HepG2 (cell line): Measurements from ENCODE around the gene BTN1A1. TPM values are rescaled to one million over a fixed set of nuclear protein-coding genes. Genes with fewer than 3 reads are reported as not detected.
A peak's percentile ranks its signal among the peaks of the same experiment; 100 is the strongest.

ENCODE experiments used
- AFF4 ChIP-seq: sonication (generic); formaldehyde crosslinking; IDR thresholded peaks from 2 replicates; pipeline ENCODE4 v1.4.0; 2020; ENCODE audit warnings: missing genetic modification reagents
- FLYWCH1 ChIP-seq: sonication (generic); formaldehyde crosslinking; IDR thresholded peaks from 2 replicates; pipeline ENCODE4 v1.8.1; 2023; ENCODE audit warnings: mild to moderate bottlenecking, missing genetic modification reagents
- NFKBIZ ChIP-seq: IDR thresholded peaks from 2 replicates; pipeline ENCODE4 v1.6.1; 2018; ENCODE audit warnings: missing genetic modification reagents, missing compliant biosample characterization
- POLR2A ChIP-seq, 2 experiments: IDR thresholded peaks; 2 replicates each; pipeline ENCODE4 v1.6.1; 2011; ENCODE audit warnings: low read depth in 2 of 2, low read length in 2 of 2, mild to moderate bottlenecking in 1 of 2, moderate library complexity in 1 of 2; ENCODE audit not compliant: insufficient read depth in 1 of 2
- SATB2 ChIP-seq: sonication (generic); formaldehyde crosslinking; IDR thresholded peaks from 2 replicates; pipeline ENCODE4 v1.5.0; 2020; ENCODE audit warnings: missing genetic modification reagents
- TCF12 ChIP-seq, 2 experiments: fragments of 450-650 bp in 1 of 2; sonication (generic) in 1 of 2; formaldehyde crosslinking in 1 of 2; IDR thresholded peaks; 2 replicates each; pipeline versions ENCODE4 v1.6.1 to v1.8.0; 2017 to 2022; ENCODE audit warnings: antibody characterized with exemption in 1 of 2, mild to moderate bottlenecking in 1 of 2, missing genetic modification reagents in 1 of 2, moderate library complexity in 1 of 2
- TEAD3 ChIP-seq: optimal IDR thresholded peaks from 2 replicates; pipeline ENCODE3; 2016; ENCODE audit warnings: borderline replicate concordance
- TFE3 ChIP-seq: IDR thresholded peaks from 2 replicates; pipeline ENCODE4 v1.6.1; 2016
- UBTF ChIP-seq: sonication (generic); formaldehyde crosslinking; IDR thresholded peaks from 2 replicates; pipeline ENCODE4 v1.4.0; 2020; ENCODE audit warnings: mild to moderate bottlenecking, missing genetic modification reagents
- ZBTB33 ChIP-seq: sonication (generic); formaldehyde crosslinking; IDR thresholded peaks from 2 replicates; pipeline ENCODE4 v1.4.0; 2020; ENCODE audit warnings: missing genetic modification reagents
- ZEB1 ChIP-seq: IDR thresholded peaks from 2 replicates; pipeline ENCODE4 v1.6.1; 2012; ENCODE audit warnings: mild to moderate bottlenecking, low read depth, inconsistent platforms; ENCODE audit not compliant: insufficient replicate concordance
- ZFAT ChIP-seq: sonication (generic); formaldehyde crosslinking; conservative IDR thresholded peaks from 2 replicates; pipeline ENCODE4 v1.8.1; 2023; ENCODE audit warnings: missing genetic modification reagents, inconsistent platforms
- ZMYM4 ChIP-seq: sonication (generic); formaldehyde crosslinking; IDR thresholded peaks from 2 replicates; pipeline ENCODE4 v1.8.1; 2023; ENCODE audit warnings: mild to moderate bottlenecking, missing genetic modification reagents
- ZNF574 ChIP-seq: sonication (generic); formaldehyde crosslinking; IDR thresholded peaks from 2 replicates; pipeline ENCODE4 v1.4.0; 2020; ENCODE audit warnings: missing genetic modification reagents
- ZNF724P ChIP-seq: sonication (generic); formaldehyde crosslinking; IDR thresholded peaks from 2 replicates; pipeline ENCODE4 v1.8.0; 2022; ENCODE audit warnings: missing genetic modification reagents, borderline replicate concordance
- polyA plus RNA-seq, 8 experiments: library from polyadenylated mRNA; depleted of rRNA in 3 of 8; stranded (reverse) in 7 of 8; unstranded in 1 of 8; fragments of >200 nt; fragmentation: Illumina TruSeq in 4 of 8; extraction: Trizol in 4 of 8; gene quantifications; 2 replicates each; pipeline versions ENCODE4 v1.2.1 to v1.2.3, GENCODE V29; 2011 to 2016; ENCODE audit warnings: low read depth in 4 of 8, missing spikeins in 1 of 8, mixed read lengths in 1 of 8; ENCODE audit not compliant: insufficient read depth in 1 of 8
- total RNA-seq, 5 experiments: library from RNA; depleted of rRNA; stranded (reverse); fragments of >200 nt; fragmentation: Illumina TruSeq; extraction: Trizol; gene quantifications; 2 replicates each; pipeline ENCODE4 v1.2.3, GENCODE V29; 2016; ENCODE audit warnings: low read depth in 1 of 5

Gene BTN1A1
- total and polyA plus RNA-seq, 2 of the 13 experiments (the other 11 are each of a cell fraction or from before 2014, with no cell fraction given): 0.04 TPM; not detected in 1

- TF ChIP-seq ZFAT (CRISPR knock-in tag): no peak
- TF ChIP-seq ZBTB33 (CRISPR knock-in tag): peak; percentile 31; the same call in 1 of the 2 replicates
- TF ChIP-seq AFF4 (CRISPR knock-in tag): no peak
- peak in 1 of 2 experiments; percentile 58; a peak in 1 of 4 replicates for TF ChIP-seq POLR2A (IDR thresholded peaks at IDR 0.05; ENCODE audit: insufficient read depth in 1 of 2, low read depth in 2 of 2, low read length in 2 of 2)
- no peak for TF ChIP-seq FLYWCH1 (CRISPR knock-in tag)
- TF ChIP-seq ZEB1: no peak
- peak; percentile 86 for TF ChIP-seq UBTF (CRISPR knock-in tag)
- no peak for TF ChIP-seq NFKBIZ (CRISPR knock-in tag)
- no peak for TF ChIP-seq TCF12 (IDR thresholded peaks at IDR 0.05)
- 0 out of 2 replicates have a peak, but pooled peaks have one; percentile 23 for TF ChIP-seq TCF12 (CRISPR knock-in tag; IDR thresholded peaks at IDR 0.05)
- TF ChIP-seq SATB2 (CRISPR knock-in tag): no peak
- TF ChIP-seq TFE3 (CRISPR knock-in tag): no peak; the same call in 1 of the 2 replicates
- no peak for TF ChIP-seq ZNF724P (CRISPR knock-in tag)
- peak; percentile 94 for TF ChIP-seq ZNF574 (CRISPR knock-in tag)
- peak; percentile 86 for TF ChIP-seq TEAD3
- TF ChIP-seq ZMYM4: peak; percentile 84
Observed at GRCh38 chr6:26550250-26550993, 50.3 kb downstream of the BTN1A1 start (continued).
